HG03432 (cell line): ENCODE measurements around the gene EFNA5.
"Not testable (repeated sequence)": the region's sequence is repeated elsewhere in the genome, so short reads cannot be mapped to it uniquely, and the experiment has no call there.

ENCODE experiments used
- ATAC-seq: cut with Tn5 transposase; IDR thresholded peaks from one replicate; pipeline ENCODE4 v1.9.1; 2021; ENCODE audit warnings: mild to moderate bottlenecking, moderate library complexity; ENCODE audit not compliant: unreplicated experiment

EFNA5 gene

GRCh38 chr5:107437154-107437553 lies 233.6 kb downstream of the EFNA5 start:
- no peak for ATAC-seq

- ATAC-seq = no peak
Observed at GRCh38 chr5:107436201-107436600, 234.5 kb downstream of the EFNA5 start.

- ATAC-seq = no peak
Observed at GRCh38 chr5:107435061-107435460, 235.7 kb downstream of the EFNA5 start.

- ATAC-seq = not testable (repeated sequence)
Observed at GRCh38 chr5:107433646-107434045, 237.1 kb downstream of the EFNA5 start.

- no peak for ATAC-seq
Observed at GRCh38 chr5:107431998-107432397, 238.7 kb downstream of the EFNA5 start.

- no peak for ATAC-seq
Observed at GRCh38 chr5:107431536-107431935, 239.2 kb downstream of the EFNA5 start.

- no peak for ATAC-seq
Observed at GRCh38 chr5:107430071-107430625, 240.6 kb downstream of the EFNA5 start.

- peak; percentile 51 for ATAC-seq
Observed at GRCh38 chr5:107428303-107428813, 242.4 kb downstream of the EFNA5 start.

- ATAC-seq = no peak
Observed at GRCh38 chr5:107426872-107427271, 243.9 kb downstream of the EFNA5 start.

- ATAC-seq = no peak
Observed at GRCh38 chr5:107426209-107426608, 244.5 kb downstream of the EFNA5 start.

- ATAC-seq = no peak
Observed at GRCh38 chr5:107425541-107426031, 245.2 kb downstream of the EFNA5 start.

GRCh38 chr5:107424491-107424890 lies 246.2 kb downstream of the EFNA5 start:
- no peak for ATAC-seq

- no peak for ATAC-seq
Observed at GRCh38 chr5:107422494-107422893, 248.2 kb downstream of the EFNA5 start.

GRCh38 chr5:107419498-107419897 lies 251.2 kb downstream of the EFNA5 start:
- ATAC-seq = no peak

- no peak for ATAC-seq
Observed at GRCh38 chr5:107418902-107419301, 251.8 kb downstream of the EFNA5 start.

- no peak for ATAC-seq
Observed at GRCh38 chr5:107418071-107418470, 252.7 kb downstream of the EFNA5 start.

GRCh38 chr5:107415762-107416161 lies 255.0 kb downstream of the EFNA5 start:
- ATAC-seq = peak; percentile 68

- no peak for ATAC-seq
Observed at GRCh38 chr5:107414802-107415201, 255.9 kb downstream of the EFNA5 start.

- ATAC-seq = no peak
Observed at GRCh38 chr5:107413754-107414153, 257.0 kb downstream of the EFNA5 start.

GRCh38 chr5:107408564-107408963 lies 262.2 kb downstream of the EFNA5 start:
- no peak for ATAC-seq

- ATAC-seq = no peak
Observed at GRCh38 chr5:107407713-107408298, 262.9 kb downstream of the EFNA5 start.

- no peak for ATAC-seq
Observed at GRCh38 chr5:107404595-107405374, 266.0 kb downstream of the EFNA5 start.
